ACHN (cell line): ENCODE data around the gene SLC7A14.

Experiments
- DNase-seq: peaks from one replicate; pipeline ENCODE4 v3.0.0-alpha.2; 2015
- in situ Hi-C: cut with HindIII; loops from 2 replicates; pipeline ENCODE4 v1.10.0; 2017; ENCODE audit warnings: low sequenced_read_pairs, low pct_ligation_motif_present, low pct_unique_long_range_greater_than_20kb

SLC7A14 gene

DNA sequence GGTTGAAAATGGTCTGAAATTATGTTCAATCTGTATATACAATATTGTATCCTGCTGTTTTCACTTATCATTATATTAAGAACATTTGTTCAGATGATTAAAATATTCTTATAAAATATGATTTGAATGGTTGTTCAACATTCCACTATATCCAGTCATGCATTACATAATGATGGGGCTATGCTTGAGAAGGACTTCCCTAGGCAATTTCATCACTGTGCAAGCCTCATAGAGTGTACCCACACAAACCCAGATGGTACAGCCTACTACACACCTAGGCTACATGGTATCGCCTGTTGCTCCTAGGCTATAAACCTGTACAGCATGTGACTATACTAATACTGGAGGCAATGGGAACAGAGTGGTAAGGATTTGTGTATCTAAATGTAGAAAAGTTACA is 30.5 kb downstream of the SLC7A14 start:
- in situ Hi-C loops, result no loop called here
- DNase-seq, result no peak

DNA sequence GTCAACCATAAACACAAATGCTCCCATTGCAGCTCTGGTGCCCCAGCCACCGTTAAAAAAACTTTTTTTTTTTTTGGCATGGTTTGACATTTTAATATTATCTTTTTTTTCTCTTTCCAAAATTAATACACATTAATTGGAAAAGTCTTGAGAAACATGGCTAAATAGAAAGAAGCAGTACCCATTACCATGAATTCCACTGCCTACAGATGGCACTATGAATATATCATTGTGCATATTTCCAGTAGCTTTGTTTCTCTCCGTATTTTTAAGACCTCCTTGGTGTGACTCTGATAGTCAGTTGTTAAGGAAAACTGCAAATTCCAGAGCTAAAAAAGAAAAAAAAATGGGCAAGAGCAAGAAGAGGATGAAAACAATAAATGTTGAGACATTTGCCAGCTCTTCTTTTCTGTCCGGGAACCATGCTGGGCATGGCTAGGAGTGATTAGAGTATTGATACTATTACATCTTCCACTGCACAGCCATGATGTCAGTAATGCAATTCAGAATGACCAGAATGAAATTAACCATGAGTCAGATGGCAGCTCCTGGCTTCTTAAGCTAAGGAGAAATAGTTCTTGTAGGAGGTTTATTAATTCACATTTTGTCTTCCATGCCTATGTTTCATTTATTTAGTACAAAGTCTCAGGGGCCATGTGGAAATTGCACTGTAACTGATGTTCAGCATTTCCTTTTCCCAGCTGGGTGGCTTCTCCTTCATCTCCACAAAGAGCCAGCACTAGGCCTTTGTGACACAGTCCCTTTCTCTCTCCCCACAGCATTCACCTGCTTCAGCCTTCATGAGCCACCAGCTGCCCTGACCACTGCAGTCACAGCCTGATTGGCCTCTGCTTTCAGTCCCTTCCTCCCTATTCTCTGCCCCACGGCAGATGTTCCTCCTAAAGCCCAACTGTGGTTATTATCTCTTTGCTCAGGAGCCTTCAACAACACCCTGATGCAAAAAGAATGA is 31.8 kb downstream of the SLC7A14 start:
- in situ Hi-C loops, result no loop called here
- no peak for DNase-seq

DNA sequence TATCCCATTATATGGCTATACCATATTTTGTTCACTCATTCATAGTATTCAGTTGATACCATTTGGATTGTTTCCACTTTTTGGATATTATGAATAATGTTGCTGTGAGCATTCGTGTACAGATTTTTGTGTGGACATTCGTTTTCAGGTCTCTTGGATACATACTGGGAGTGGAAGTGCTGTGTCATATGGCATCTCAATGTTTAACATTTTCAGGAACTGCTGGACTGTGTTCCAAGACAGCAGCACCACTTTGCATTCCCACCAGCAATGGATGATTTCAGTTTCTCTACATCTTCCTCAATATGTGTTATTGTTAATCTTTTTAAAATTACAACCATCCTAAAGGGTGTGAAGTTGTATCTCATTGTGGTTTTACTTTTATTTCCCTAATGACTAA is 34.6 kb downstream of the SLC7A14 start:
- DNase-seq, result no peak
- in situ Hi-C loops, result no loop called here

DNA sequence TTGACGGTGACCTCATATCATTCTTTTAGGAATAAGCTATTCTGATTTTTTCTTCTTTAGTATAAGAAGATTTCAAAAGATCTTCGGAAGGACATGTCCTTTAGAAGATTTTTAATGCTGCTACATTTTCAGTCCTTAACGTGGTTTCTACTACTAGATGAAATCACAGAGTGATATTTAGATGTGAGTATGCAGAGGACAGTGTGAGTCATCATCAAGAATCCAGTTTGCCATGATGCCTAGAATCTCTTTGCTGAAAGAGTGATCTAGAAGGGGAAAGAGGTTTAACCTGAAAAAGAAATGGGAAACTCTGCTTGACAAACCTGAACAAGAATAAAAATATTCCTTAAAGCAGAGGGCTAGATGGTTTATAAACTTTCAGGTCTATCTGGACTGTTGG is 43.2 kb downstream of the SLC7A14 start:
- in situ Hi-C loops, result no loop called here
- no peak for DNase-seq

DNA sequence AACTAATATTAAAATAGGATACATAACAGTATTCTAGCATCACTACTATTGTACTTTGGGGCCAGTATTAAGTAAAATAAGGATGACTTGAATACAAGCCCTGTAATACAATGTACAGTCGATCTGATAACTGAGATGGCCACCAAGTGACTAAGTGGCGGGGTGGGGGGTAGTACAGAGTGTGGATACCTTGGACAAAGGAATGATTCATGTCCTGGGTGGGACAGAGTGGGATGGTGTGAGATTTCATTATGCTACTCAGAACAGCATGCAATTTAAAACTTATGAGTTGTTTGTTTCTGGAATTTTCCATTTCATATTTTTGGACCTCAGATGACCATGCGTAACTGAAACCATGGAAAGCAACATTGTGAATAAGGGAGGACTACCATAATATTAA is 46.0 kb downstream of the SLC7A14 start:
- no peak for DNase-seq
- in situ Hi-C loops, result no loop called here

DNA sequence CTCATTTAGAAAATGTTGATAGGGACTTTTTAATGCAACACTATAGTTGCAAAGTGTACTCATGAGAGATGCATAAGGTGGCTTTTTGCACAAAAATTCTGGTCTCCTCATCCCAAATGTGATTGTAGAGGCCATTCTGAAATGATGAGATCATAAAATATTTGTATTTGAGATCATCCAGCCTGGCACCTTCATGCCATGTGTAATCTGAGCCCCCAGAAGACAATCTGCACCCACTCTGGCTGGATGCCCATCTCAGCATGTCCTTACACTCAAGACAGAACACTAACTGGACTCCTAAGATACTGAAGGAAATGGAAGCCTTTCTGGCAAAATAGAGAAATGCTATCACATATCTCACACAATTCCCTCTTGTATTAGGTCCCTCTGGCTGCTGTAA is 49.2 kb downstream of the SLC7A14 start:
- in situ Hi-C loops, result no loop called here
- DNase-seq, result no peak

DNA sequence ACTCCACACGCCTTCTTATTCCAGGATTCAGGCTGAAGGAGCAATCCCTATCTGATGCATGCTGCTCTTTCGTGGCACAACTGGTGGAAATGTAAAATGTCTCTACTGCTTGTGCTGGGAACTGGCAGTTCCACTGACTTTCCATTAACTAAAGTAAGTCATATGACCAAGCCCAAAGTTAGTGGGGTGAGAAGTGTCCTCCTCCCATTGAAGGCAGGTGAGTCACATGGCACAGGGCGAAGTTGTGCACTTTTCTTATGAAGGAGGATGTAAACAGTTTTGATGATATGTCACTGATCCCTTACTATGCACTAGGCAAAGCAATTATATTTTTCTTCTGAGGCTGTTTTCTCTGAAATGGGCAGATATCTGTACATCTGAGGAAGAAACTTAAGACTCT is 51.6 kb downstream of the SLC7A14 start:
- in situ Hi-C loops, result no loop called here
- no peak for DNase-seq

DNA sequence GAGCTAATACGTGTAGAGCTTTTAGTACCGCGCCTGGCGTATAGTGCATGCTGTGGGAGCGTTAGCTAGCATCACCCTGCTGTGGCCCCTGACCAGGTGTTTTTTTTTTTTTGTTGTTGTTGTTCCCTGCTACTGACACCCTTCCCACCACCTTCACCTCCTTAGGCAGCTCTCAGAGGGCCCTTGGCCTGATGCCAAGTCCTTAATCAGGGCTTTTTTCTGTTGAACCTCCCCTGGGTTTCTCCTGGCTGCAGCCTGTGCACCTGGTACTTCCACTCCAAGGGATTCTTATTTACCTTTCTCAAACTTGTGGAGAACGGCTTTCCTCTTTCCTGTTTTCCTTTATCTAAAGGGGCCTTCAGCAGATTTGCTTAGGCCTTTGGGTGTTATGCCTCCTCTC is 53.3 kb downstream of the SLC7A14 start:
- in situ Hi-C loops, result no loop called here
- no peak for DNase-seq

DNA sequence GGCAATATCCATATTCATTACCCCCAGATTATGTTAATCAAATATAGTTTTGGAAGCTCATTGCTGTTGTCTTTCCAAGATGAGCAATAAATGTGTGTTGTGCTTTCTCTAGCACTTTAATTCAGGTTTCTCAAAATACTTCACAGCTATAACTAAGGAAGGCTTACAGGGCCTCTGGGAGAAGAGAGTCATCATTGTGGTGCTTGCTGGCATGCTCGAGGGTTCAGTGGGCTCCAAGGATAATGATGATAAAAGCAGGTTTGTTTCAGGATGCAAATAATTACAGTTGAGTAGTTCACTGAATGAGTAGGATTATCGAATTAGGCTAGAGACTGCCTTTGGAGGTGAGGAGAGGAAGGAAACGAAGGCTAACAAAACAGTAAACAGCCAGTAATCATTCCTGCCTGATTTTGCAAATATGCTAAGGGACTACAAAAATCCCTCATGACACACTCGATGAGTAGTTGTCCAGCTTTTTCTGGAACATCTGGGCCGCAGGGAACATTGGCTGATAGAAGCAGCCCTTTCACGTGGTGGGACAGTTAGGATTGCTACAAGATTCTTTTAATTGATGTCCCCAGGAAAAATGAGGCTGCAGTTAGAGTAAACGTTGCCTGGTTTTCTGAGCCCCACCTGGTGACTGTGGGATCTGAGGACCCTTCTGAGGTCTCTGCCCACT is 54.1 kb downstream of the SLC7A14 start:
- in situ Hi-C loops, result no loop called here
- no peak for DNase-seq

DNA sequence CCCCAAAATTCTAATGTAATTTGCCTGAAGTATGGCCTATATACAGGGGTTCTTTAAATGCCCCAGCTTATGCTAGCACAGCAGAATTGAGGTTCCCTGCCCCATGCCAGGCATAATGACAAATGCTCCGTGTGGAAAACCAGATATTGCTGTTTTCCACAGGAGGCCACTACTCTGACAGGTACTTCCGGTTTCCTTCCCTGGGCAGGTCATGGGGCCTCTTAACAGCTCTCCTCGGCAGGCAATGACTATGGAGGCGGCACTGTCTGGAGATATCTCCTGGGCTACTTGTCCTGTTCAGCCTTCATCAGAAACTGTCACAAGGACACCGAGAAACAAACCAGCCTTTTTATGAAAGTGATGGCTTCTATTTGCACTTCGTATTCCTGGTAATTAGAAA is 54.8 kb downstream of the SLC7A14 start:
- in situ Hi-C loops, result no loop called here
- no peak for DNase-seq

DNA sequence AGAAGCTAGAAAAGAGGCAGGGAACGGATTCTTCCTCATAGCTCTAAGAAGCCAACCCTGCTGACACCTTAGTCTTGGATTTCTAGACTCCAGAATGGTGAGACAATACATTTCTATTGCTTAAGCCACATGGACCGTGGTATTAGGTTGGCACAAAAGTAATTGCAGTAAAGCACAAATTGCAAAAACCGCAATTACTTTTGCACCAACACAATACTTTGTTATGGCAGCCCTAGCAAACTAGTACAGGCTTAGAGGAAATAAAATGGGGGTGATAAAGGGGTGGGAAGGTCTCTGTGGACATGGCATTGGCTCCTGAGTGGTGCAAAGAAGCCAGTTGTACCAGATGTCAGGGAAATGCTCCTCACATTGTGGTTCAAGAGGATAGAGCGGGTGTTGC is 56.0 kb downstream of the SLC7A14 start:
- in situ Hi-C loops, result no loop called here
- DNase-seq, result no peak

DNA sequence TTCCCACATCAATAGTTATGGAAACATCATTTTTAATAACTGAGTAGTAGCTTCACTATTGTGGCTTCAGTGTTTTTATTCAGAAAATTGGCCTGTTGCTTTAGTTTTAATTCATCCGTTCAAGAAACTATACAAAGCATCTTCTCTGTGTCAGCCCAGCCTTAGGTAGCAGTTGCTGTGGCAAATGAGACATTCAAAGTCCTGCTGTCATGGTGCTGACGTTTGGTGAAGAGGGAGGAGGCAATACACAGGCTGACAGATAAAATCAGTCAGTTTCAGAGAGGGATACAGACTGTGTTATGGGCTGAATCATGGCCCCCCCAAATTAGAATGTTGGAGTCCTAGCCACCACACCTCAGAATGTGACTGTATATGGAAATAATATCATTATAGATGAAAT is 56.5 kb downstream of the SLC7A14 start:
- no peak for DNase-seq
- in situ Hi-C loops, result no loop called here

DNA sequence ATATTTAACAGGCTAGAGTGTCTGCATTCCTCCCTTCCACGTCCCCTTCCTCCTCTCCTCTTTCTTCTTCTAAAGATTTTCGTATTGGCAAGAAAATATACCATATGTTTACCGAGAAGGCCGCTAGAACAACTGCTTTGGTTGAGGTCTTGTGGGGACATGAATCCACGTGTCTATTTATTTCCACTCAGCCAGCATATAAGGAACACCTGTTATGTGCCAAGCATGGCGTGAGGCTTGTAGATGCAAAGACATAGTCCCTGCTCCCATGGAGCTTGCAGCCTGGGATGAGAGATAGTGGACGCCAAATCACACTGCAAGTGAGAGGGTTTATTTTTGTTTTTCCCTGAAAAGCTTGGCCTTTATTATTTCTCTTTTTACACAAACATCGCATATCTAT is 57.1 kb downstream of the SLC7A14 start:
- in situ Hi-C loops, result no loop called here
- no peak for DNase-seq

DNA sequence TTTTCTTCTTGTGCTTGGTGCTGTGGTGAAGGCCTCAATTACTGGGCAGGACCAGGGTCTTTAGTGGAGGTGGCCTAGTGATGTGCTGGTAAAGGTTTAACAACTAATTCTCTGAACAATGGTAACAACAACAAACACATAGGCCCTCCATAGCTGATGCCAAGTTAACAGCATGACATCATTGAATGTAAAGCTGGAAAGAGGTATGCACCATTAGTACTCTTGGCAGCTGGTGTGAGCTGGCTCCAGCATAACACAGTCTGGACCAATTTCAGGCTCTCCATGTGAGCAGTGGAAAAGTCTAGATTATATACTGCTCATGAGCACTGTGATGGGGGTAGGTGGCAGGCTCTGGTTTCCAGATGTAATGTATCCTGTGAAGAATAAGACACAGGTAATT is 61.8 kb downstream of the SLC7A14 start:
- in situ Hi-C loops, result no loop called here

DNA sequence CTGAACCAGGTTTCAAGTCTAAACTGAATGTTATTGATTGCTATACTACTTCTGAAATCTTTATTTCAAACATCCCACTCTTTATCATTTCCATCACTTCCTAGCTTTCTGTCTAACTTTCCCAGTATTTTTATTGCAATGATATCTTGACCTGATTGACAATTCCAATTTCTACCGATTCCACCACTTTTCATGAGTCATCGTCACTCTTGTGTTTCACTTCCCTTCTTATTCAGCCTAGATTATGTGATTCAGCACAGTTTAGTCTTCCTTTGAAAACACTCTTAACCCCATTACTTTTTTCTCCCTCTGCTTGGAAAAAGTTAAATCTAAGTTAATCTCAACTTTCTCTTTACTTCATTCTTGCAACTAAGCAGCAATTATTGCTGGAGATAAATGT is 62.6 kb downstream of the SLC7A14 start:
- in situ Hi-C loops, result no loop called here
- DNase-seq, result no peak

More for the DNA sequence above, 61.8 kb downstream of the SLC7A14 start:
- no peak for DNase-seq

DNA sequence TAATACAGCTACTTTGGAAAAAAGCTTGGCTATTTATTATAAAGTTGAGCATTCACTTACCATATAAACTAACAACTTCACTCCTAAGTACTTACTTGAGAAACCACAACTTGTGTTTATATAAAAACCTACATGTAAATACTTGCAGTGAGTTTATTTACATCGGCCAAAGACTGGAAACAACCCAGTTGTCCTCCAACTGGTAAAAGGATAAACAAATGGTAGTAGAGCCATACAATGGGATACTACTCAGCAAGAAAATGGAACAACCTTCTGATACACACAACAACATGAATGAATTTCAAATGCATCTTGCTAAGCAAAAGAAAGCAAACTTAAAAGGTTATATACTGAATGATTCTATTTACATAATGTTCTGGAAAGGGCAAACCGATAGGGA is 63.7 kb downstream of the SLC7A14 start:
- no peak for DNase-seq
- in situ Hi-C loops, result no loop called here

DNA sequence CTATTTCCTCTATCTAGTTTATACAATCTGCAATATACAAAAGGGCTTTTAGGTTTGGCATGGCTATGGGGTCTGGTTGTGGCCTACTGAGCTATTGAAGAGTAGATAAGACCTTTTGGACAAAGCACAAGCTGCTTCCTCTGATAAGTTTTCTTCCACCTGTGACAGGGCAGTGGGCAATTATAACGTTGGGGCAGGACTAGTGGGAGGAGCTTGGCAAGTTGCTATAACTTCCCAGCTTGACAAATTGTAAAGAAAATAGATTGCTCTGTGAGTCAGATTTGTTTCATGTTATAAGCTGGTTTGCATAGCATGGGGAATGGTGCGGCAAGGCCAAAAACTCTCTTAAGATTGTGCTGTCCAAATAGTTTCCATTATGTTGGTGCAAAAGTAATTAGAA is 64.9 kb downstream of the SLC7A14 start:
- no peak for DNase-seq
- in situ Hi-C loops, result no loop called here

DNA sequence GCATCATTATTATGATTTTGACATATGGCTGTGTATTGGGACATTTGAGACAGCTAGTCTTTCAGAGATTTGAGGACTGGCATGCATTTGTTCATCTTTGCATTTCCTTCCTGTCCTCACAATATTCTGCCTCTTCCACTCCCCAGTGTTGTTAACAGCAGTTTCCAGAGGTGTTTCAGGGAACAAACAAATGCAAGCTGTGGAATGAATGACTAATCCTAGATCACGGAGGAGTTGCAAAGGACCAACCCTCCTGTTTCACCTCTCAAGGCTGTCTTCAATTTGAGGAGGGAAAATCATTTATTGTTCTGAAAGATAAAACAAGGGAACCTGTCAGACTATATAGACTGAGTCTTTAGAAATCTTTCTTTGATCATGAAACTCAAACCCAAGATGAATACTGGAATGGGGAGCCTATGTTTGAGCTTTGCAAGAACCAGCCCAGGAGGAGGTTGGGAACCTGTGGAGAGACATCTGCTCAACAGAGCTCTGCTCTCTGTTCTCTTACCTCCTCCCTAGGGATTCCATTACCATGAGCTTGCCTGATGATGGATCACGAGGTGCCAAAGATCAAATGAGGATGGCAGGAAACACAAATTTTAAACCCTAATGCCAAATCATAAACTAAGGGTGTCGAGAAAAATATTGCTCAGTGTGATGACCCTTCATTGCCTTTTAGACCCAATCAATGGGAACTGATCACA is 68.5 kb downstream of the SLC7A14 start:
- no peak for DNase-seq
- in situ Hi-C loops, result no loop called here

DNA sequence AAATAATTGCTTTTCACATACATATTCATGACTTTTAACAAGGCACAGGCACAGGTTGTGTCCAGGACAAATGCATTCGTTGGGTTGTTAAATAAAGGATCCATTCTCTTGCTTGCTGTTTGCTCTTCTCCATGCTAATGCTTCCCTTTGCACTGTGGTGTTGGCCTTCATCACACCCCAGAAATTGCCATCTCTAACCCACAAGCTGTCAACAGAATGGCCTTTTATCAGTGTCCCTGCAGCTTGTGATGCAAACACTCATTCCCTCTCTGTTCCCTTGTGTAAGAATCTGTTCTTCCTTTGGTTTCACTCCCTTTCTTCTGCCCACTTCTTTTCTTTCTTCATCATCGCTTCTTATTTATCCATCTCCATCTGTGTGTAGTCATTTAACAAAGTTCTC is 72.2 kb downstream of the SLC7A14 start:
- in situ Hi-C loops, result no loop called here

More for the DNA sequence above, 72.2 kb downstream of the SLC7A14 start:
- no peak for DNase-seq
